Ramos (cell line): ENCODE results near the gene CYP4A22.
"Not testable (repeated sequence)": the region's sequence is repeated elsewhere in the genome, so short reads cannot be mapped to it uniquely, and the experiment has no call there.

Source experiments
- in situ Hi-C: fragments of 300-500 bp; cut with MboI; formaldehyde crosslinking; loops from one replicate; pipeline ENCODE4 v1.14.3; 2022; ENCODE audit warnings: low sequenced_read_pairs; ENCODE audit not compliant: unreplicated experiment

Gene CYP4A22, protein sequence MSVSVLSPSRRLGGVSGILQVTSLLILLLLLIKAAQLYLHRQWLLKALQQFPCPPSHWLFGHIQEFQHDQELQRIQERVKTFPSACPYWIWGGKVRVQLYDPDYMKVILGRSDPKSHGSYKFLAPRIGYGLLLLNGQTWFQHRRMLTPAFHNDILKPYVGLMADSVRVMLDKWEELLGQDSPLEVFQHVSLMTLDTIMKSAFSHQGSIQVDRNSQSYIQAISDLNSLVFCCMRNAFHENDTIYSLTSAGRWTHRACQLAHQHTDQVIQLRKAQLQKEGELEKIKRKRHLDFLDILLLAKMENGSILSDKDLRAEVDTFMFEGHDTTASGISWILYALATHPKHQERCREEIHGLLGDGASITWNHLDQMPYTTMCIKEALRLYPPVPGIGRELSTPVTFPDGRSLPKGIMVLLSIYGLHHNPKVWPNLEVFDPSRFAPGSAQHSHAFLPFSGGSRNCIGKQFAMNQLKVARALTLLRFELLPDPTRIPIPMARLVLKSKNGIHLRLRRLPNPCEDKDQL

DNA sequence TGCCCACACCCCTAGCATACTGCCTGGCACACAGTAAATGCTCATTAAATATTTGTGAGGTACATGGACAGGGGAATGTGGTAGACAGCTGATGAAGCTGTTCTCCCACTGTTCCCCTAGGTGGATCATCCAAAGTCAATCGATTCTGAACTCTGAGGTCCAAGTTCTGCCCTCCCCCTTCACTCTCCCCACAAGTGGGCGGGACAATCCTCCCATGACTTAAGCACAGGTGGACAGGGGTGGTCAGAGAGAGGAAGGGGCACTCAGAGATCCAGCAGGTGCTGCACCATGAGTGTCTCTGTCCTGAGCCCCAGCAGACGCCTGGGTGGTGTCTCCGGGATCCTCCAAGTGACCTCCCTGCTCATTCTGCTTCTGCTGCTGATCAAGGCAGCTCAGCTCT is at the start of gene CYP4A22:
TSS of gene CYP4A22 (plus strand) at position 244 of the 400 bp plus-strand sequence. CDS start at position 289, 45 bp downstream.
- in situ Hi-C loops, result no loop called here

DNA sequence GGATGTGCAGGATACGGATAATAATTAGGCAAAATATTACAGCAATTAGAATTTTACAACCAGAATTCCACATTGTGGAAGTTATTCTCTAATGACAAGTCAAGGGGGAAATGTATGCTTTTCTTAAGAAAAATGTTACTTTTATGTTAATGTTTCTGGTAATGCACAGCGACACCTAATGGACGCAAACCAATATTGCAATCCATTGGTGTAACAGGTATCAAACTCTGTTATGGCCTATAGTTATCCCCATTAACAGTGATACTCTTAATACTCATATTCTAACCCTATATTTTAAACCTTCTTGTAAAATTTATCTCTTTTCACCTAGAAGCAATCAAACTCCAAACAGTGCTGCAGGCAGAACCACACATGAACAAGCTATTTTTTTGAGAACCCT is 47.9 kb upstream of the CYP4A22 start:
- in situ Hi-C loops, result loop anchor here (25.0 kb wide), 1 partner anchor 227 kb away; no protein-coding TSS in a partner anchor

DNA sequence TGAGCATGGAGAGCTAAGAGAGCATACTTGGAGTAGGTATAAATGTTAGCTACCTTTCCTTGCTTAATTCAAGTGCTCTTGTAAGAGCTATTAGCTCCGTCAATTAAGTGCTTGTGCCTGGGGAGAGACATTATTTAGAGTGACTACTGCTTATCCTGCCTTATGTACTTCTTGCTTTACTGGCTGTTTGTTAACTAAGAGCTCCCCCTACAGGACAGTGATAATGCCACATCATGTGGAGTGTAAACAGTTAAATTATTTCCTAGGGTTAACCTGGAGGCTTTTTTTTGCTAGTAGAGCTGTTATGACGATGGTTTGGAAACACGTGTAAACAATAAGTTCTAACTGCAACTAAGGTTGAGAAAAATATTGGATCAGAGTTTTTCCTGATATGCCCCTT is 45.8 kb upstream of the CYP4A22 start:
- in situ Hi-C loops, result loop anchor here (25.0 kb wide), 1 partner anchor 229 kb away; no protein-coding TSS in a partner anchor

DNA sequence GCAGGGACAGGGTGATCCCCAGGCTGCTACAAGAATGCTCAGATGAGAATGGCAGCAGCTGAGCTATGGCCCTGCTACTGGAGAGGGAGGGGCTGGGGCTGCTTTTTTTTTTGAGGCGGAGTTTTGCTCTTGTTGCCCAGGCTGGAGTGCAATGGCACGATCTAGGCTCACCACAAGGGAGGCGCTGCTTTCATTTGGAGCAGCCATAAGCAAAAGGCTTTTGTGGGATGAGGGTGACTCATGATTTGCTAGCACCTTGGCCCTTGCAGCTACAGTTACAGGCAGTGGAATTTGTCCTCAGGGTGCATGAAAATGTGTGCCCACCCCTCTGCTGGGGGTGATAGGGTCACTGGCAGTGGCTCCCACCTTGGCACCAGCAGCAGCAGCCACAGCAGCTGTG is 32.4 kb upstream of the CYP4A22 start:
- in situ Hi-C loops, result no loop called here

DNA sequence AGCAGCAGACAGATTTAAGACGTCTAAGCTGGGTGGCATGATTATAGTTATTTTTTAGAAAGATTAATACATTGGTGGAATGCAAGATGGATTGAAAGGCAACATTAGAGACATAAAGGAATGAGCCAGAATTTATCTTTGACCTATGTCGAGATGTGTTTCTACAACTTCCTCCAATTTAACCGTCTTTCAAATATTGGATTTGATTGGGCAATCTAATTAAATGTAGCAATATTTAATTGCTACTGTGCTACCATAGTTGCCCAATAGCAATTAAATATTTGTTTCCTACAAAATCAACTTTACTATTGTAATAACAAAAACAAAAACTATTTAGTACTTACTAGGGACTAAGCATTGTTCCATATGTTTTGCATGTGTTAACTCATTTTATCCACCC is 30.4 kb upstream of the CYP4A22 start:
- in situ Hi-C loops, result no loop called here

DNA sequence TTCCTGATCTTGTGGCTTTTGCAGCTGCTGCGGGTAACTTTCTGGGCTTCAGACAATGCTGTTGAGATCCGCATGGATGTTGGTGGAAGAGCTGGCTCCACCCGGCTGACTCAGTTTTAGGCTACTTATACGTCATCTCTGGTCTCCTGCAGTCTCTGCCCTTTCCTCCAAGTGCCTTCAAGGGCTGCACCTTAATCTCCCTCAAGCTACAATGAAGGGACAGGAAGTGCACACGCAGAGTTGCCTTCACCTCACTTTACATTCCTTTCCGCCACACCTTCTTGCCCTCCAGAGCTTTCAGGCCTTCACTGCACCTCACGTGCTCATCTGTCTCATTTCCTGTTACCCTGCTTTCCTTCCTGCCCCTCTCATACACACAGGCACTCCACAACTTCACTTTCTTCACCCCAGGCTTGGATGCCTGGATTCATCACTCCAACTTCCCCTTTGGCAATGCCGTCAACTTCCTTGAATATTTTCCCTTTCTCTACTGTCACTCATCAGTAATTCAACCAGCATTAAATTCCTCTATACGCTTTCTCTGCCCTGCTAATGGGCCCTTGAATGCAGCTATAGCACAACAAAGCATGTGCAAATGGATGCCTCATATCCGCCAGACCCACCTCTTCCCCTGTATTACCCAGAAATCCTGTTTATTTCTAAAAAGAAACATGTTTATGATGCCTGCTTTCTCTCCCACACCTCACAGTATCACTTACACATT is 29.2 kb upstream of the CYP4A22 start:
- in situ Hi-C loops, result not testable (repeated sequence)

DNA sequence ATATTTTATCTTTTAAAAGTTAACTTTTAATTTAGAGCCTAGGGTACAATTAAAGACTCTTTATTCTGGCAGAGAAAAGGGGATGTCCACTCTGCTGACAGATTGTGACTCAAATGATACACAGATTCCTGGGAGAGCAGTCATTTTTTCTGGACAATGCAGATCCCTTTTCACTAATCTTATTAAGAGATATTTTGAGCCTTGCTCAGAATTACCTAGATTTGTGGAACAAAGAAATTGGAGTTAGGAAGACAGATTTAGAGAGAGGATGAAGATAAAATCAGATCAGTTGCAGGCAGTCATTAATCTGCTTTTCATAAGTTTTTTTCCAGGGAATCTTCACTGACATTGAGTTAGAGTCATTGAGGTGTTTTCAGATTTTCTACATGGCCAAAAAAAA is 27.8 kb upstream of the CYP4A22 start:
- in situ Hi-C loops, result not testable (repeated sequence)

DNA sequence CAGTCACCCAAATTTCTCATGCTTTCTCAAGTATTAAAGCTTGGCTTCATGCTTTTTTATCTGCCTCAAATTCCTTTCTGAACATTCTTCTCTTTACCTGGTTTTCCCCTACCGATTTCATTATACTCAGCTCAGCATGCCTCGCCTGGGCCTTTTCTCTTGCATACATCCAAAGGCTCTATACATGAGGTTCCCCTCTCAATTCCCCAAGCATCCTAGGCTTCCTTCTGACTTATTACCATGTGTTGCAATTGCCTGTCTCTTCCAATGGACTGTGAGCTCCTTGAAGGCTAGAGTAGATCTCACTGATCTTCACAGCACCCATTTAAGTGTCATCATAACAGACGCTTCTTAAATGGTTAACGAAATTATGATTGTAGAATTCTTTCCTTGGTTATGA is 24.1 kb upstream of the CYP4A22 start:
- in situ Hi-C loops, result no loop called here

DNA sequence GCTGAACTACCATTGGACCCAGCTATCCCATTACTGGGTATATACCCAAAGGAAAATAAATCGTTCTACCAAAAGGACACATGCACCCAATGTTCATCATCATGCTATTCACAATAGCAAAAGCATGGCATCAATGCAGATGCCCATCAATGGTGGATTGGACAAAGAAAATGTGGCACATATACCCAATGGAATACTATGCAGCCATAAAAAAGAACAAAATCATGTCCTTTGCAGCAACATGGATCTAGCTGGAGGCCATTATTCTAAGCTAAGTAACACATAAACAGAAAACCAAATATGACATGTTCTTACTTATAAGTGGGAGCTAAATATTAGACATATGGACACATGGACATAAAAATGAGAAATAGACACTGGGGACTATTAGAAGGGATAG is 16.2 kb upstream of the CYP4A22 start:
- in situ Hi-C loops, result not testable (repeated sequence)

DNA sequence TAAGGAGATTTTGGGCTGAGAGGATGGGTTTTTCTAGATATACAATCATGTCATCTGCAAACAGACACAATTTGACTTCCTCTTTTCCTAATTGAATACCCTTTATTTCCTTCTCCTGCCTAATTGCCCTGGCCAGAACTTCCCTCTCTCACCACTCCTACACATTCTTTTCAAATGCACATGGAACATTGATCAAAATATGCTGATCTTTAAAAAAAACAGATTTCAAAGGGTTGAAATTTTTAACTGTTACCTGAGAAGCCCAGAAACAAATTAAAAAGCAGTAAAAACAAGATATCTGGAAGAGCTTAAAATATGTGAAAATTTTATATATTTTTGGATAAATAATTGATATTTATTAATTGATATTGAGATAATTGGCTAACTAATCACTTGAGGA is 12.4 kb upstream of the CYP4A22 start:
- in situ Hi-C loops, result not testable (repeated sequence)

DNA sequence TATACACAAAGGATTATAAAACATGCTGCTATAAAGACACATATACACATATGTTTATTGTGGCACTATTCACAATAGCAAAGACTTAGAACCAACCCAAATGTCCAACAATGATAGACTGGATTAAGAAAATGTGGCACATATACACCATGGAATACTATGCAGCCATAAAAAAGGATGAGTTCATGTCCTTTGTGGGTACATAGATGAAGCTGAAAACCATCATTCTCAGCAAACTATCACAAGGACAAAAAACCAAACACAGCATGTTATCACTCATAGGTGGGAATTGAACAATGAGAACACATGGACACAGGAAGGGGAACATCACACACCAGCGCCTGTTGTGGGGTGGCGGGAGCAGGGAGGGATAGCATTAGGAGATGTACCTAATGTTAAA is 10.2 kb upstream of the CYP4A22 start:
- in situ Hi-C loops, result not testable (repeated sequence)

DNA sequence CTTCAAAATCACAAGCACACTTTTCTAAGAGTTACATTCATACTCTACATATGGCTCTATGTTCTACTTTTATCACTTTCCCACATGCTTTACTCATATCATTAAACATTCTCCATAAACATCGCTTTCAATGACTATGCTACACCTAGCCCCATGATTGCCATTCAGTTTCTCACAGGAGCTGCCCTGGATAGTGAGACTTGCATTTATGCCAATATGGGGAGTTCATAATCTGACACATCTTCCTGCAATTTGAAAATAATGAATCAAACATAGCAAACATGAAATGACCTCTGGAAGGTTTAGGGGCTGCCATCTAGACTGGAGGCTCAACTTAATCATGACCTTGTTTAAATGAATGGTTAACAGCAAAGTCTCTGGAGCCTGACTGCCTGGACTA is 9.0 kb upstream of the CYP4A22 start:
- in situ Hi-C loops, result no loop called here

DNA sequence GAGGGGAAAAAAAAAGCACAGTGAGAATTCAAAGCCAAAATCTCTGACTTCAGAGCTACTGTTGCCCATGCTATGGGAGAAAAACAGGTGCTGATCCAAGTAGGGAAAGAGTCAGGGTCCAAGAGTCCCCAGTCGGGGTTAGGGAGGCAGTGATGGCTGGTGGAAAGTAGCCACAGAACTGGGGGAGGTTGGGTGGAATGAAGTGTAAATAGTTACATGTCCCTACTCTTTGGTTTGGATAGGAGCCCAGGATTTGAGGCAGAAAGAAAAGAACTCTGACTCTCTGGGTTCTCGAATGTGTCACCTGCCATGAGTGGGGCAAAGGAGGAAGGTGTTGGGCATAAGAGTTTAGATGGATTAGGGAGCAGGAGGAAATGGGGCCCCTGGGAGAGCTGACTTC is 8.4 kb upstream of the CYP4A22 start:
- in situ Hi-C loops, result not testable (repeated sequence)

DNA sequence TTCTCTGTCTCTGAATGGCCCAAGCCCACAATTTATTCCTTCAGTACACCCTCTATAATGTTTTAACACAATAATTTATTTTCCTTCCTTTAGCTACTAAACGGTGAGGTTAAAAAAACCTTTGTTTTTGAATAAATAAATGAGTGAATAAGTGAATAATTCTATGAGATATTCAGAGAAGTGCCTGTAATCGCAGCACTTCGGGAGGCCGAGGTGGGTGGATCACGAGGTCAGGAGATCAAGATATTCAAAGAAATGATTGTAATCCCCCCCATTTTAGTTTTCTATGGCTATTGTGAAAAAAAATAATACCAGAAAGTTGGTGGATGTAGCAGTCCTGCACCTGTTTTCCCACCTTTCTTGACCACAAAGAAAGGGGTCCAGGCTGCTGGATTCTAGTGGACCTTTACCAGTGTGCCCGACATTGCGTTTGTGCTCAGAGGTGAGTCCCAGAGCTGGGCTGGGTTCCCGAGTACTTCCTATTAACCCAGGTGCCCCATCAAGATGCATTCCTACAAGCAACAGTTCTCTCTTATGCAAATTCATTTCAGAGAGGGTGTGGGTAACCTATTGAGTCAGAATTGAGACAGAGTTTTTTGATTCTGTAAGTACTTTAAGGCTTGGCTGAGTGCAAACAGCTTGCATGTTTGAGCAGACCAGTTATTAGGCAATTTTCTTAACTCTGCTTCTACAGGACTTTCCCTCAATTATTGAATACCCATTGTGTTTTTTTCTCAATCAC is 7.6 kb upstream of the CYP4A22 start:
- in situ Hi-C loops, result not testable (repeated sequence)

DNA sequence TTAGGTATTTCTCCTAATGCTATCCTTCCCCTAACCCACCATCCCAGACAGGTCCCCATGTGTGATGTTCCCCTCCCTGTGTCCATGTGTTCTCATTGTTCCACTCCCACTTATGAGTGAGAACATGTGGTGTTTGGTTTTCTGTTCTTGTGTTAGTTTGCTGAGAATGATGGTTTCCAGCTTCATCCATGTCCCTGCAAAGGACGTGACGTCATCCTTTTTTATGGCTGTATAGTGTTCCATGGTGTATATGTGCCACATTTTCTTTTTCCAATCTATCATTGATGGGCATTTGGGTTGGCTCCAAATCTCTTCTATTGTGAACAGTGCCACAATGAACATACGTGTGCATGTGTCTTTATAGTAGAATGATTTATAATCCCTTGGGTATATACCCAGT is 4.6 kb upstream of the CYP4A22 start:
- in situ Hi-C loops, result not testable (repeated sequence)

DNA sequence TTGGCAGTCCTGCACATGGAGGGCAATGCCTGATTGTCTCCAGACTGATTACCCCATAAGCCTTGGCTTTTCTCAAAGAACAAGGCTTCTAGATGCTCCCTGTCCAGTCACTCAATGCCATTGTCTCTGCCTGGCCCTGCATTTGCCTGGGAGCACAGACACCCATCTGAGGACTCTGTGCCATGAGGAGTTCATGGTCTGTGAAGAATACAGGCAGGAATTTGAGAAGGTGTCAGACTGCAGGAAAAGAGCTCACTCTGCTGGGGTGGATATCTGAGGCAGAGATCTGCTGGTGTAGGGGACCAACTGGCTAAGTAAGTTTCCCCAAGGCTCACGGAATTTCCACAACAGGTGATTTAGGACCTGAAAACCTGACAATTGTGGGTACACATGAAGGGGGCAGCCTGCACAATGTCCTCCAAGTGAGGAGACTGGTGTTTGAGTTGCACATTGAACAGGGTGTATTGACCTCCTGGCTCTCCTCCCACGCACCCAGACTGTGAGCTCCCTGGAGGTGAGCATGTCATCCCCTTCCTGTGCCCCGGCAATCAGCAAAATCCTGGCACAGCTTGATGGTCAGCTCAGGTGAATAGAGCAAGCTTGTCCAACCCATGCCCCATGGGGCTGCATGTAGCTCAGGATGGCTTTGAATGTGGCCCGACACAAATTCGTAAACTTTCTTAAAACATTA is 829 bp downstream of the CYP4A22 start:
- in situ Hi-C loops, result no loop called here

DNA sequence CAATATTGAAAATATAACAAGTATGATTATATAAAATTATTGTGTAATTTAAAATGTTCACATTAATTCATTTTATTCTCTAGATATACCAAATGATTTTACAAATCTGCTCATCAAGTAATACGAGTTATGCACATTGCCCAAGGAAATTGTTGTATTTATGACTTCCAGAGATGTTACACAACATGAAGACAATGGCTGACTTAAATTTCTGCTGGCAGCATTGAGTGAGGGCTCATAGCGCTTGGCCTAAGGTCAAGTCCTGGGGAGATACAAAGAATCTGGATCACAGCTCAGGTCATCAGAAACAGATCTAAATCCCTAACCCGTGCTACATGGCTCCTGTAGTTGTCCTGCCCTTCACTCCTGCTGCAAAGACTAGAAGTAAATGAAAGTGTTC is 3.1 kb downstream of the CYP4A22 start:
- in situ Hi-C loops, result not testable (repeated sequence)

DNA sequence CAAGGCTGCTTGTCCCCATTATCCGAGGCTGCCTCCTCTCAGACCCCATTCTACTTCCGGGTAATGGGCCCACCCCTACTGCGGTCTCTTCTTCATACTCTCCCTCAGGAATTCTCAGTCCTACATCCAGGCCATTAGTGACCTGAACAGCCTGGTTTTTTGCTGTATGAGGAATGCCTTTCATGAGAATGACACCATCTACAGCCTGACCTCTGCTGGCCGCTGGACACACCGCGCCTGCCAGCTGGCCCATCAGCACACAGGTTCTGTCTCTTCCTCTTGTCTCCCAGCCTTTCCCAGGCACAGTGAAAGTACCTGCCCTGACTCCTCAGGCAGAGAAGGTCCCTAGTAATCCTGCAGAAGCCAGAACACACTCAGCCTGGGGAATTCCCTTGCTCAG is 6.4 kb downstream of the CYP4A22 start:
- in situ Hi-C loops, result not testable (repeated sequence)

DNA sequence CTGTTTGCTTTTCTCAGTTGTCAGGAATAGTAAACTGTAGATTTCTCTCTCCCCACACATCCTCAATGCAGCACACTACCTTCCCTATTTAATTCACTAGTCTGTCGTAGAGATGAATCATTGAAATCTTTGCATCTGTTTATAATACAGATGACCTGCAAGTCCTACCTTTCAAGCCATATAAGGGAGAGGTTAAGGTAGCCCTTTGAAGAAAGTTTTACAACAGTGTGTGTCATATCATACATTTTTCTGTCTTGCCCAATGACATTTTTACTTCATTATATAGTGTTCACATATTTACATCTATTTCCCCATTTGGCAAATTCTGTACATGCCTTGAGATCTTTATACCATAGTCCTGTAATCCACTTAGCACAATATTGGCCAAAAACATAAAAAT is 9.3 kb downstream of the CYP4A22 start:
- in situ Hi-C loops, result not testable (repeated sequence)
